NCI-H524 (cell line): ENCODE measurements around the gene PDP2.
"Not testable (repeated sequence)": the region's sequence is repeated elsewhere in the genome, so short reads cannot be mapped to it uniquely, and the experiment has no call there.

ENCODE experiments used
- DNase-seq, 2 experiments: peaks; one replicate each; lab custom pipeline; 2025; lab: John Stamatoyannopoulos, UW

The PDP2 gene

DNA sequence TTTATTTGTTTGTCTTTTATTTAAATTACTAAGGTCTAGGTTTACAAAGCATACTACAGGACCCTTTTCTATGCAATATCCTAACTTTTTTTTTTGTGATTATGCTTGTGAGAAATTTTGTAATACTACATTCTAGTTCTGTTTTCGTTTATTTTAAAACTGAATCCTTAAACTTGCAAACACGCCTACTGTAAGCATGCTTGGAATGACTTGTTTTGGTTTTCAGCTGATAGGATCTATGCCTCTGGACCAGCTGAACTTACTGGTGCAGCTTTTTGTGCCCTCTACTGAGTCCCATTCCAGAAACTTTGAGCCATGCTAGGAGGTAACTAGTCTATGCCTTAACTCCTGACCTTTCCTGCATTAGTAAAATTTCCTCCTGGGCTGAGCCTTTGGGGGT, 6.0 kb downstream of the PDP2 start:
- DNase-seq: no peak

GRCh38 chr16:66886914-66887313, 6.6 kb downstream of the PDP2 start:
- DNase-seq: no peak

GRCh38 chr16:66888647-66889615, 8.6 kb downstream of the PDP2 start:
- no peak for DNase-seq

DNA sequence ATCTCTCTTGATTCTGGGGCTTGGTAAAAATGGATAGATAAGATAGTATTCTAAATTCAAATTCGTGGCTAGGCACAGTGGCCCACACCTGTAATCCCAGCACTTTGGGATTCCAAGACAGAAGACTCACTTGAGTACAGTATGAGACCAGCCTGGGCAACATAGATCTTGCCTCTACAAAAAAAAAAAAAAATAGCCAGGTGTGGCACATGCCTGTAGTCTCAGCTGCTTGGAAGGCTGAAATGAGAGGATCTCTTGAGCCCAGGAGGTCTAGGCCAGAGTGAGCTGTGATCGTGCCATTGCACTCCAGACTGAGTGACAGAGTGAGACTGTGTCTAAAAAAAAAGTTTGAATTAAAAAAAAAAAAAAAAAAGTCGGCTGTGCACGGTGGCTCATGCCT, 9.3 kb downstream of the PDP2 start:
- no peak for DNase-seq

DNA sequence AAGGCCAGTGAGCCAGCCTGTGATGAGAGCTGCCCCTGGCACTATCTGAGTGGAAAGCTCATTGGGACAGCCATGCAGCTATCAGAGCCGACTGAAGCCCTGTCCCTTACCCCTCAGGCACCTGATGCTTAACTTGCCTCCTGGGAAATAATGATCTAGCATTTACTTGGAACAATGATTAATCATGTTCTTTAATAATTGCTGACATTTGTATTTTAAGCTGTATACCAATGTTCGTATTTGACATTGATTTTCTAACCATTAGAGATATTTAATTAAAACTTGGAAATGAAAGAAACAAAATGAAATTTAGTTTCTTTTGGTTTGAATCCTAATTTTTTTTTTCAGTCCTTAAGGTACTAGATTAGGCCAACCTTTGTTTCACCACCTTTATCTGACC, 10.5 kb downstream of the PDP2 start:
- no peak for DNase-seq

GRCh38 chr16:66891360-66891759, 11.0 kb downstream of the PDP2 start:
- DNase-seq: no peak

GRCh38 chr16:66891797-66892196, 11.5 kb downstream of the PDP2 start:
- DNase-seq: no peak

GRCh38 chr16:66894055-66894454, 13.7 kb downstream of the PDP2 start:
- DNase-seq: no peak

GRCh38 chr16:66894948-66895688, 14.8 kb downstream of the PDP2 start:
- peak; percentile 68 to 86 for DNase-seq

GRCh38 chr16:66895689-66895979, 15.3 kb downstream of the PDP2 start:
- no peak for DNase-seq

DNA sequence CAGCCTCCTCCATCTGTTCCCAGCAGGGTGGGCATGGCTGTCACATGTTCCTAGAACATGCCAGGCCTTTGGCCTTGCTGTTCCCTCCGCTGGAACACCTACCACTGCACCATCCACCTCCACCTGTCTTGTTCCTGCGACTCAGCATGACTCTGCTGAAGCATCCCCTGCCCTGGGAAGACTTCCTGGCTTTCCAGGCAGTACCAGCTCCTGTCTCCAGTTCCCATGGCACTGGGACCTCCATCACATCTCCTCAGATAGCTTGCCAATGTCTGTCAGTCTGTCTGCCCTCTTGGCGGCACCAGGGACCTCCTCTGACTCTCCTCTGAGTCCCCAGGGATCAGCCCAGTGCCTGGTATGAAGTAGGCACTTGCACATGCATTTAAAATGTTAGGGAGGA, 15.7 kb downstream of the PDP2 start:
- DNase-seq: peak in 1 of 2 experiments; percentile 39

DNA sequence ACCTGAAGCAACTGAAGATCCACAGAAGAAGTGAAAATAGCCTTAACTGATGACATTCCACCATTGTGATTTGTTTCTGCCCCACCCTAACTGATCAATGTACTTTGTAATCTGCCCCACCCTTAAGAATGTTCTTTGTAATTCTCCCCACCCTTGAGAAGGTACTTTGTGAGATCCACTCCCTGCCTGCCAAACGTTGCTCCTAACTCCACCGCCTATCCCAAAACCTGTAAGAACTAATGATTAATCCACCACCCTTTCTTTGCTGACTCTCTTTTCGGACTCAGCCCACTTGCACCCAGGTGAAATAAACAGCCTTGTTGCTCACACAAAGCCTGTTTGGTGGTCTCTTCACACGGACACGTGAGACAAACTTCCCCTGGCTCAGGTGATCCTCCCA, 16.4 kb downstream of the PDP2 start:
- not testable (repeated sequence) for DNase-seq

GRCh38 chr16:66898207-66898606, 17.9 kb downstream of the PDP2 start:
- DNase-seq: no peak

DNA sequence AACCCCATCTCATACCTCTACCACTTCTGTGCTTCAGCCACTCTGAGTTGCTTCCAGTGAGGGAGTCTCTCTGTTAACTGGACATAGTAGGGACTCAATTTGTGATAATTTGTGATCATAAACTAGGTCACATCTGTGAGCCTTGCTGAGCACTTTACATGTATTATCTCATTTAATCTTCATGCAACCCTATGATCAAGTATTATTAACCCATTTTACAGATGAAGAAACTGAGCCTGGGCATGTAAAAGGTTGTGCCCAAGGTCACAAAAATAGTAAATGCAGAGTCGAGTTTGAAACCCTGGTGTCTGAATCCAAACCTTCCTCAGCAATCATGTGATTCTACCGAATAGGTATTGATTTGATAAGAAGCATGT, 18.6 kb downstream of the PDP2 start:
- DNase-seq: no peak

- DNase-seq: no peak
Measured at GRCh38 chr16:66899310-66899944, 19.1 kb downstream of the PDP2 start.

- DNase-seq: peak; percentile 91 to 92
Measured at GRCh38 chr16:66899945-66900710, 19.8 kb downstream of the PDP2 start.

DNA sequence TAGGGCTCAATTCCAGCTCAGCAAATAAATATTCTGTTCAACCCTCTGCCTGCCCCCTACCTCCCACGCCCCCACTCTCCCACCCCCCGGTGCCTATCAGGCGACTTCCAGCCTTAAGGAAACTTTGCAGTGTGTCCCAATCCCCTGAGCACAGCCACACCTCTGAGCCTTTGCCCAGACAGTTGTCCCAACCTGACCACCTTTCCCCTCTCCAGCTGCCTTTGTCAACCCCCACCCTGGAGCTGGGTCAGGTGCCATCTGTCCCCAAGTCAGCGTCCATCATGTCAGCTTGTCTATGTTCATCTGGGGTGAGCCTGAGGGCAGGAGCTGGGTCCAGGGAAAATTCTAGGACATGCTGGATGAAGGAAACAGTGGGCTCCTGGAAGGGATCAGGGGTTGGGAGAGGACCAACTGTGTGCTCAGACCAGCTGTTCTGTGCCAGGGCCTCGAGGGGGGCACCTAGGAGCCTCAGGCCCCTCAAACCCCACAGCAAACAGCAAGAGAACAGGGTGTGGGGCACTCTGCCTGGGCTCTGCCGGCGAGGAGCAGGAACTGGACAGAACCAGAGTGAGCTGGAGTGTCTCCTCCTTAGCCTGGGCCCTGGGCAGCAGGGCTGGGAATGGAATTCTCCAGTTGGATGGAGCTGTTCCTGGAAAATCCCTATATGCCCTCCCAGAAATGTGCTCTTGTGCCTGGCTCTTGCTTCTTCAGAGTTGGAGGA, 20.6 kb downstream of the PDP2 start:
- DNase-seq: peak; percentile 65 to 77

- no peak for DNase-seq
Measured at GRCh38 chr16:66901626-66902025, 21.3 kb downstream of the PDP2 start.

DNA sequence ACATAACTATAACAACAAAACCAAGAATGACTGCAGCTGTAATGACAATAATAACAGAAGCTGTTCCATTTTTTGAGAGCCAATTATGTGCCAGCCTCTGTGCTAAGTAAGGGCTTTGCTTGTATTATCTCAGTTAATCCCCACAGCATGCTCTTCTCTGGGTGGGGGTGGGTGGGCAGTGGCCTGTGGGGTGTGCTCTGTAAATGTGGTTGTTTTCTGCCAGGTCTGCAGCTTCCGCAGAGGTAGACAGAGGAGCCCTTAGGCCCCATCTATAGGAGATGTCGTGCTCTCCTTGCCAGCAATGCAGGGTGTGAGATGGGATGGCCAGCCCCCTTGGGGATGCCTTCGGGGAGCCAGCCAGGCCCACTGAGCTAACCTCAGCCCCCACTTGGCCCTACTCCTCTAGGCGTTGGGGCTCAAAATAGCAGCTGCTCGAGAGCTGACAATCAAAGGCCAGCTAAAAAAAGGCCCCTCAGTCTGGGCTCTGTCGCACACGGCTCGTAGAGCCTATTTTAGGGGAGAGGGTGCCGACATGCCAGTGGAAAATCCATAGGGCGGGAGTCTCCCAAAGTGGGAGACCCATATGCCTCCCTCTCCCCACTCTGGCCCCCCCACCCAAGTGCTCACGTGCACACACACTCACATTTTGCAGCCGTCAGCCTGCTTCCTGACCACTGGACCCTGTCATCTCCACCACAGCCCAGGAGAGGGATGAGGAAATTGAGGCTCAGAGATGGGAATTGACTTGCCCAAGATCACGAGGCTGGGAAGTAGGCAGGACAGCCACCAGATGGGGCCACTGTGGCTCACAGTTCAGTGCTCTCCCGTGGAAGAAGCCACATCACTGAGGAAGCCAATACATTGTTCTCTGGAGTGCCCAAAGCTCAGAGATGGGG, 22.6 kb downstream of the PDP2 start:
- DNase-seq: peak; percentile 54 to 69
